Prostate gland (tissue), 2 donors: Measurements from ENCODE around the gene VILL.

Experiments used
- CTCF ChIP-seq, 4 experiments: fragments of 200-600 bp in 2 of 4; fragments of 450-650 bp in 2 of 4; sonication (generic) in 2 of 4; IDR thresholded peaks; 1 replicate in 3 of 4; 2 replicates in 1 of 4; pipeline ENCODE4 v1.5.1; 2016 to 2019; ENCODE audit warnings: antibody characterized with exemption in 4 of 4, mild to moderate bottlenecking in 2 of 4, moderate library complexity in 2 of 4
- POLR2AphosphoS5 ChIP-seq: sonication (generic); formaldehyde crosslinking; IDR thresholded peaks from one replicate; pipeline ENCODE4 v1.6.1; 2017; ENCODE audit warnings: antibody characterized with exemption

DNA sequence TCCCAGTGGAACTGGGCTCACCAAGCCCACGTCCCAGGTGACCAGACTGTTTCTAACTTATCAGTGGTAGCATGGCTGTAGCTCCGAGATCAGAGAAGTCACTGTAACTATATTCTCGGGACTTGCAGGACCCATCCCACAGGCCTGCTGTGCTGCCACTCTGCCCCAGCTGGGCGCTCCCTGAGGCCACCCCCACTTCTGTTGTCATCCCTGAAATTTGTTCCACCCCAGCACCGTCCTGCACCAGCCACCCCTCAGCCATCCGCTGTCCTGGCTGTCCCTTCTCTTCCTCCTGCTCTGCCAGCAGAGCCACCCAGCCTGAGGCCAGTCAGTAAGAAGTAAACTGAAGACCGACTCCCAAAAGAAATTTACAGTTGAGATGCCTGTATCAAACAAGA, 33.0 kb upstream of the VILL start:
- no peak for TF ChIP-seq POLR2AphosphoS5
- TF ChIP-seq CTCF (IDR thresholded peaks at IDR 0.05), result no peak
